HG02973 (cell line): ENCODE data around the gene SPRED2.
A peak's percentile ranks its signal among the peaks of the same experiment; 100 is the strongest.

Experiments
- ATAC-seq: cut with Tn5 transposase; IDR thresholded peaks from one replicate; pipeline ENCODE4 v1.9.1; 2021; ENCODE audit warnings: moderate library complexity; ENCODE audit not compliant: unreplicated experiment

SPRED2 gene

GRCh38 chr2:65416945-65417344 lies 15.5 kb downstream of the SPRED2 start:
- ATAC-seq, result no peak

- no peak for ATAC-seq
These were observed 16.1 kb downstream of the SPRED2 start for GRCh38 chr2:65416321-65416720.

- no peak for ATAC-seq
These were observed 17.3 kb downstream of the SPRED2 start for GRCh38 chr2:65415091-65415490.

GRCh38 chr2:65413610-65414009 lies 18.8 kb downstream of the SPRED2 start:
- ATAC-seq, result no peak

- ATAC-seq, result no peak
These were observed 19.3 kb downstream of the SPRED2 start for GRCh38 chr2:65413106-65413505.

- ATAC-seq, result no peak
These were observed 21.2 kb downstream of the SPRED2 start for GRCh38 chr2:65411056-65411795.

GRCh38 chr2:65409045-65409444 lies 23.4 kb downstream of the SPRED2 start:
- no peak for ATAC-seq

- ATAC-seq, result no peak
These were observed 25.2 kb downstream of the SPRED2 start for GRCh38 chr2:65407240-65407639.

- ATAC-seq, result peak; percentile 55
These were observed 27.3 kb downstream of the SPRED2 start for GRCh38 chr2:65404988-65405697.

- ATAC-seq, result no peak
These were observed 28.9 kb downstream of the SPRED2 start for GRCh38 chr2:65403529-65403915.

GRCh38 chr2:65402780-65403528 lies 29.4 kb downstream of the SPRED2 start:
- no peak for ATAC-seq

- no peak for ATAC-seq
These were observed 30.1 kb downstream of the SPRED2 start for GRCh38 chr2:65402323-65402722.

GRCh38 chr2:65397122-65397521 lies 35.3 kb downstream of the SPRED2 start:
- no peak for ATAC-seq

- no peak for ATAC-seq
These were observed 35.9 kb downstream of the SPRED2 start for GRCh38 chr2:65396348-65397026.

GRCh38 chr2:65395621-65396347 lies 36.6 kb downstream of the SPRED2 start:
- ATAC-seq, result no peak

- no peak for ATAC-seq
These were observed 38.5 kb downstream of the SPRED2 start for GRCh38 chr2:65393743-65394422.

- ATAC-seq, result no peak
These were observed 39.4 kb downstream of the SPRED2 start for GRCh38 chr2:65393046-65393445.

GRCh38 chr2:65392609-65393008 lies 39.8 kb downstream of the SPRED2 start:
- no peak for ATAC-seq

- peak; percentile 78 for ATAC-seq
These were observed 42.3 kb downstream of the SPRED2 start for GRCh38 chr2:65390134-65390533.

- ATAC-seq, result no peak
These were observed 42.9 kb downstream of the SPRED2 start for GRCh38 chr2:65389476-65389875.
